Measurements from ENCODE around the gene ITK. TPM values are rescaled to one million over a fixed set of nuclear protein-coding genes. Genes with fewer than 3 reads are reported as not detected.
"Not testable (repeated sequence)": the region's sequence is repeated elsewhere in the genome, so short reads cannot be mapped to it uniquely, and the experiment has no call there.

Gene ITK
- total RNA-seq, 1 donor from 2014 or later = 0.70 TPM

DNA sequence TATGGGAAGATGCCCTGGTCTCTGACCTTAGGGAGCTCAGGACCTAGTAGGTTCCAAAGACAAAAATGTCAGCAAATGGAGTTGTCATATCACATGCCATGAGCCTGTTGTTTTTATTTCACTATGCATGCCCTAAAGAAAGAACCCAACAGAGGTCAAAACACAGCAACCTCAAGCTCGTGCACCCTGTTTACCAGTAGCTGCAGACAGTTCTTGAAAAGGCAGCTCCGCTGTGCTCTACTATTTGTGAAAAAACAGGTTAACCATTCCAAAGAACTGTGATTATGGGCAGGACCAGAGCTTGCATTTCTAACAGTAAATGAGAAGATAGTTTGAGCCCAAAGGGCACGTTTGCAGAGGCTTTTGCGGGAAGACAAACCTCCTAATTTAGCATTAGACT is 22.8 kb downstream of the ITK start:
- DNase-seq (ENCODE audit: low spot score) = no peak
- no peak for ATAC-seq

DNA sequence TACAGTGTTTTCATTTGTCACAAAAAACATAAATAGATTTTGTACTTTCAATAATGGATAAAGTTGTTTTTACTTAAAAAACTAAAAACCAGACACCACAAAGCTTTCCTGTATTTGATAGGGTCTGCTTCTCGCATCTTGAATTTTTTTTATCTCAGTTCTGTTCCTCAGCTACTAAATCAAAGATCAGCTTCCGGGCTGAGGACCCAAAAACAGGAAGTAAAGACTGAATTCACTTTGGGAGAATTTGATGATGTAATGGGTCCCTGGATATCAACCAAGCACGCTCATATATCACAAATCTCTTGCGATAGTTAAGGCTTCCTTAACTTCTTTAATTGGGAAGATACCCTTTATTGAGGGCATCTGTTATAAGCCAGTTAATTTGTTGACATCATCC is 24.1 kb downstream of the ITK start:
- no peak for DNase-seq (ENCODE audit: low spot score)
- no peak for ATAC-seq

- DNase-seq (ENCODE audit: low spot score) (no peak), ATAC-seq (no peak)
Observed at GRCh38 chr5:157205708-157206107, 25.1 kb downstream of the ITK start.

DNA sequence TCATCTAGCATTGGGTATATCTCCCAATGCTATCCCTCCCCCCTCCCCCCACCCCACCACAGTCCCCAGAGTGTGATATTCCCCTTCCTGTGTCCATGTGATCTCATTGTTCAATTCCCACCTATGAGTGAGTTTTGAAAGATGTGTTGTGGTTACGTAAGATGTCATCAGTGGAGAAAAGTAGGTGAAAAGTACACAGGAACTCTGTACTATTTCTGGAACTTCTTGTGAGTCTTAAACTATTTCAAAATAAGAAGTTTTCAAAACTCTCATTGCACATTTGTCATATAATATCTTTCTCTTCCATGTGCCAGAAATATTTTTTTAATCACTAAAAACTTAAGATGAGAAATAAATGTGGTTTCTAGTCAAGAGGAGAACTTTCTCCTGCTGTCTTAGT is 30.0 kb downstream of the ITK start:
- not testable (repeated sequence) for DNase-seq (ENCODE audit: low spot score)

GRCh38 chr5:157212307-157212706 is 31.7 kb downstream of the ITK start:
- ATAC-seq = no peak
- no peak for DNase-seq (ENCODE audit: low spot score)

More for the DNA sequence above, 30.0 kb downstream of the ITK start:
- not testable (repeated sequence) for ATAC-seq

DNA sequence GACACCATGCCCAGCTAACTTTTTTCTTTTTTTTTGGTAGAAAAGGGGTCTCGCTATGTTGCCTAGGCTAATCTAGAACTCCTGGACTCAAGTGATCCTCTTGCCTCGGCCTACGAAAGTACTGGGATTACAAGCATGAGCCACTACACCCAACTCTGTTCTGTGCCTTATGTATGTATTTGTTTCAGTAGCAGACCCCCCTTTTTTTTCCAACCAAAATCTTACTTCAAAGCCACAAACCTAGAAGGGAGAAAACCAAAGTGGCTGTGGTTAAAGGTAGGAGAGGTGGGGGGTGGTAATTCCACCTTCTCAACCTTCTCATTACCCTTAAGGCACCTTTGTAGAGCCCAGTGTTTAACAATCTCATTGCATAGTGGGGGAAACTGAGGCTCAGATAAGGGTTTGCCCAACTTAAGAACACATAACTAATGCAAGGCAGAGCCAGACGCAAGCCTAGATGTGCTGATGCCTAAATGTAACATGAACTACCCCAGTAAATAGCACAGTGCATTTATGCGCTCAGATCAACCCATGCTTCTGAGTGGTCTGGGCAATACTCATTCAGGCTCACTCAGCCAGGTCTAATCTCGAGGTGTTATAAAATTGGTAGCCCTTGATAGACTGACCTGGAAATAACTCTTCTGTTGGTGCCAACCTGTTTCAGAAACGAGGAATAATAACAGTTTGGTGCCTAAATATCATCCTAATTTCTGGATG is 33.0 kb downstream of the ITK start:
- no peak for ATAC-seq

GRCh38 chr5:157214415-157214814 is 33.8 kb downstream of the ITK start:
- no peak for DNase-seq (ENCODE audit: low spot score)
- no peak for ATAC-seq

More for the DNA sequence above, 33.0 kb downstream of the ITK start:
- no peak for DNase-seq (ENCODE audit: low spot score)

DNA sequence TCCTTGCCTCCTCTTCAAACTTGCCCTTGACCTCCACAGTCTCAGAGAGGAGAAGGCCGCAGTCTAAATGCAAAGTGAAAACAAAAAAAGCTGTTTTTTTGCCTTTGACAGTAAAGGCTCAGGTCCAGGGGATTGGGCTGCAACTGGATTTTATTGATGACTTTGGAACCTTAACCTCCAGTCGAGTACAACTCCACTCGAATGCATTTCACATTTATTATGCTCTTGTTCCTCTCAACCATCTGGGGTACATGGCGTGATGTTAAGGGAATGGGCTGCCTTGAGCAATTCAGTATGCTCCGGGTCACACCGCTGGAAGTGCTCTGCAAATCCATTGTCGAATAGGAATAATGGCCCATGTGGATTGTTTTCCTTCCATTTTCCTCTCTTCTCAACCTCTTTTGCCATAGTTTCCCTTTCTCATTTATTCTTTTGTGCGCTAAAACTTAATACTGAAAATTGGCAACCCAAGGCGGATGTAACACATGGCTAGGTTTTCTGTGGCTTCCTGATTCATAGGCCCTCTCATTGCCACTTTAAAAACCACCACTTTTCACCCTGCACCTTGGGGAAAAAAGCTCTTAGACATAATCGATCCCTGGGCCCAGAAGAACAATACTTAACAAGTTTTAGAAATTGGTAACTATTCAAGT is 34.3 kb downstream of the ITK start:
- DNase-seq (ENCODE audit: low spot score) (no peak), ATAC-seq (no peak)

DNA sequence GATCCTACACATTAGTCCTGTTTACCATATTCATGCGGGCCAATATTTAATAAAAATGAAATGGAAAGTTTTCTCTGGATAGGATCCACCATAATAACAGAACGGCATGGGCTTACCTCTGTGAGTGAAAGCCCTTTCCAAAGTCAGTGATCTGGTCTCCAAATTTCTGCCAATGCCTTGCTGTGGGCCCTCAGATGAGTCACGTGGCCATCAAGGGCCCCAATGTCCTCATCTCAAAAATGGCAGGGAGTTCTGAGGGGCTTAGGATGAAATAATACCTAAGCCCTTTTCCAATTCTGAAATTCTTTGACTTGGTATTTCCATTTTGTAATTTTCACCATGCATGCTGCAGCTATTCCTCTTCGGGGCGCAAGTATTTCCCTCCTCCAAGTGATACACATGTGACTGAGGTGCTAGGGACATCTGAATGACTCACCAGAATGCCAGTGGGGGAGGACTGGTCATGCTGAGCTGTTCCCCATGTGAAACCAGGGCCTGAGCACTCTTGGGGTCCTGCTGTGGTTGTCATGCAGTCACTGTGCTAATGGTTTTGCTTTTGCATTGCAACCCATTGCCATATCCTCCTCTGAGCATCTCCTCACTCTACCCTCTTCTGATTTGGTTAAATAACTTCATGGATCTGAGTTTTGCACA is 35.0 kb downstream of the ITK start:
- ATAC-seq (no peak), DNase-seq (ENCODE audit: low spot score) (no peak)

- ATAC-seq = no peak
Observed at GRCh38 chr5:157216391-157217142, 35.9 kb downstream of the ITK start.

DNA sequence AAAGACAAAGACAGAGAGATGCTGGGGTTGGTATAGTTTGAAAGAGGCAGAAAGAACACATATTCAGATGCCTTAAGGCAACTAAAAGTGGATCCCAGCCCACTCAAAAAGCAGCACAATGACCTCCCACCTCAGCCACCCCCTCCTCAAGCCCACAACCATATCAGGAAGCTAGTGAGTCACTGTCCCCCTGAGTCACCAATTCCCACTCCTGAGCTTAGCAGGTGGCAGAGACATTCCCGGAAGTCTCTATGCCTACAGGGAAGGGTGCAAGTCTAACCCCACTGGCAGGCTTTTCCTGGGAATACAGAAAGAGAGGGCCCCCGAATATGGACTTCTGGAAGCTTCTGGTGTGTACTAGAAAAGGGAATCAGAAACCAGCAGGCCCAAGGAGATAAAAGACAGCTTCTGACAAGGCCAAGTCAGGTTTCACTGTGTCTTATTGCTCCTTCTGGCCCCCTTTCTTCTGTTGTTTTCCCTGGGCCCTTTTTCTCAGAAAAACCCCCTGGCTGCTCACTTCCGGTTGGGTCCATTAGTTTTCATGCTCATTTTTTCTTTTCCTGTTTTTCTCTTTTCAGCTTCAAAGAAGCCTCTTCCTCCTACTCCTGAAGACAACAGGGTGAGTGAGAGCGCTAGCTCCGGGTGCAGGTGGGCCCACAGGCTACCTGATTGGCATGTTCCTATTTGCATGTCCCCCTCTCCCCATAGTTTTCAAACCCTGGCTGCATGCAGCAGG is 36.8 kb downstream of the ITK start:
- ATAC-seq = no peak

More at GRCh38 chr5:157216391-157217142, 35.9 kb downstream of the ITK start:
- DNase-seq (ENCODE audit: low spot score) = no peak

DNA sequence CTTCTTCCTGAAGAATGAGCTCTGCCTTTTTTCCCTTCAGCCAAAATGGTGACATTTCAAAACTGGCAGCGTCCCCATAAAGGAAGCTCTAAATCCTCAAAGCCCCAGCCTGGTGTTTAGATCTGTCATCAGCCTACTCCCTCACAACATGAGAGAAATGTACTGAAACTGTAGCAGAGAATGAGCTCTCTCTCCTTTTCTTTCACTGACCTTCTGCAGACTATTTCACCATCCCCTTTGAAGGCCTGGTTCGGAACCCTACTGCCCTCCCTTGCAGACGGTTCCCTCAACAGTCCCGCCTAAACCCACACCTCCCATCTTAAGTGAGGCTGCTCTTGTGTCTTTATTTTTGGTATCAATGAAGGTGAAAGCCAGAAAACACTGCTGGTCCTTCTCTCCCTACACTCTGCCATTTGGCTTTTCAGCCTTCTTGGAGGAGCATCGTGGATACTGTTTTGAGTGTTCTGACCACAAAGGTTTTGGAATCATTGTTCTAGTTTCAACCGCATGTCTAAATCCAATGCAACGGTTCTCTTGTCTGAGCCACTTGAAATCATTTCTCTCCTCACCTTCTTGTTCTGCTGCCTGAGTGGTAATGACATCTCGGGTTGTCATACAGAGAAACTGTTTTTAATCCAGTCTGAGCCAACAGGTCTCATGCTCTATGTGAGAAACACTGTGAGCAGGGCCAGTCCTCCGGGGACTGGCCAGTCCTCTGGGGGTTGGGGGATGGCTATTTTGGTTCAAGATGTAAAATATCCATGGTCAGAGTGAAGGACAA is 39.0 kb downstream of the ITK start:
- DNase-seq (ENCODE audit: low spot score) (no peak), ATAC-seq (no peak)

More for the DNA sequence above, 36.8 kb downstream of the ITK start:
- DNase-seq (ENCODE audit: low spot score) = no peak

GRCh38 chr5:157221959-157222358 is 41.3 kb downstream of the ITK start:
- ATAC-seq = no peak
- no peak for DNase-seq (ENCODE audit: low spot score)

DNA sequence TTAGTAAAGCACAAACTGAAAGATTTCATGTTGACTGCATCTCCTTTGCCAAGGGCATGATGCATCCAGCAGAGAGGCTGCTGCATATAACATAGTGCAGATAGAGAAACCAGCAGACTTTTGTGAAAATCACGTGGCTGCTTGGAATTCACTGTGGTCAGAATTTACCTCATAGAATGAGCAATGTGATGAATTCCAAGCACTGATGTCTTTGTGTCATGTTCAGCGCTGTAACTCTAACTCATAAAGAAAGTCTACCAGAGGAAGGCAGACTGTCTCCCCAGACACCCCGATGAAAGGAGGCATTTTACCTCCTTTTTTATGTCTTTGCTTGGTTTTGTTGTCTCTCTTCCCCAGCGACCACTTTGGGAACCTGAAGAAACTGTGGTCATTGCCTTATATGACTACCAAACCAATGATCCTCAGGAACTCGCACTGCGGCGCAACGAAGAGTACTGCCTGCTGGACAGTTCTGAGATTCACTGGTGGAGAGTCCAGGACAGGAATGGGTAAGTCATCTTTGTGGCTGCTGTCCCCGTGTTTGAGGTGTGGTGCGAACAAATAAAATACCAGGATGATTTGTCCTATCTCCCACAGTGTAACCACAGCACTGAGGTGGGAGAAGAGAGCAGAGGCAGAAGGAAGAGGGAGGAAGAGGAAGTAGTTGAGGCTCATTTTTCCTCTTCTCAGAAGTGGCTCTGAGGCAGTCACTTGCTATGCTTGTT is 42.0 kb downstream of the ITK start:
- ATAC-seq (no peak), DNase-seq (ENCODE audit: low spot score) (no peak)

GRCh38 chr5:157225469-157226422 is 45.1 kb downstream of the ITK start:
- ATAC-seq (no peak), DNase-seq (ENCODE audit: low spot score) (no peak)

GRCh38 chr5:157230610-157231009 is 50.0 kb downstream of the ITK start:
- no peak for DNase-seq (ENCODE audit: low spot score)
- ATAC-seq = no peak

DNA sequence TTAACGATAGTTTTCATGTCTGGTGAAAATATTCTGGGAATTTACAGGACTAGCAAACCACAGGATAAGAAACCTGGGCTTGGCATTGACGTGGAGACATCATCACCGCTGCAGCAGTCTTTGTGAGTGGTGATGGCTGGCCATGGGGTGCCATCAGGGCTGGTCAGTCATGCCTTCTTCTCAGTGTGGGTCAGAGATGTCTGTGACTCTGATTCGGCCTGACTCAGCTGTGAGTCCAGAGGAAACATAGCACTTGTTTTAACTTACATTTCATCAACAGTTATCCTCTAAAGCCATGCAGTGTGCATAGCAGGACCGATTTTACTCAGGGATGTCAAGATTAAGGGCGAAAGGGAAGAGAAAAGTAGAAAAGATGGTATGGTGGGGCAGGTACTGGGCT is 52.1 kb downstream of the ITK start:
- no peak for ATAC-seq

DNA sequence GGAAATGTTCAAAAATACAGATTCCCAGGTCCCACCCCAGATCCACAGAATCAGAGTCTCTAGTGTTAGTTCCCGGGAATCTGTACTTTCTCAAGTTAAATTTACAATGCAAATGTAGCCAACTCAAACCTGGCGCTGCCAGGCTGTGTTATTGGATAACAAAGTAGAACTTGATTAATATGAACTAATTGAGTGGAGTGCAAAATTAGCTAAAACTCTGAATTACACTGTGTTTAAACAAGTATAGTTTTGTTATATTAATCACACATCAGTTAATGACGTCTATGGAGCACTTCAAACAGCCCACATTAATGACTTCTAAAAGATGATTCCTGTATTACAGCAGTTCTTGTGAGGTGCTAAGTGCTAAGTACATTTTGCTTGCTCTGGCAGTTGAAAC is 52.9 kb downstream of the ITK start:
- no peak for DNase-seq (ENCODE audit: low spot score)
- ATAC-seq = no peak

More for the DNA sequence above, 52.1 kb downstream of the ITK start:
- DNase-seq (ENCODE audit: low spot score) = no peak
